Neural cell (in vitro differentiated cells): ENCODE results near the gene ELN. TPM values are rescaled to one million over a fixed set of nuclear protein-coding genes. Genes with fewer than 3 reads are reported as not detected.

Experiments used
- H2AFZ ChIP-seq: fragments of 200-600, 300-800 bp; sonication (generic), shearing (Covaris generic); 2 replicates; pipeline ENCODE4 v1.6.0; 2014; ENCODE audit warnings: low read depth, mild to moderate bottlenecking, antibody characterized with exemption, low read length, moderate library complexity
- H3F3A ChIP-seq: fragments of 200-600 bp; shearing (Covaris generic); 2 replicates; pipeline ENCODE4 v1.6.1; 2016; ENCODE audit warnings: mild to moderate bottlenecking, moderate library complexity, mixed read lengths, antibody characterized with exemption, low read length; ENCODE audit not compliant: insufficient read depth, poor library complexity, severe bottlenecking
- H3K27ac ChIP-seq: fragments of 200-600, 300-800 bp; sonication (generic), shearing (Covaris generic); 2 replicates; pipeline ENCODE4 v1.5.1; 2014; ENCODE audit warnings: mild to moderate bottlenecking, low read length, moderate library complexity
- H3K27me3 ChIP-seq: fragments of 300-800, 200-600 bp; sonication (generic), shearing (Covaris generic); 2 replicates; pipeline ENCODE4 v1.6.0; 2014; ENCODE audit warnings: mild to moderate bottlenecking, low read depth, low read length, moderate library complexity; ENCODE audit not compliant: insufficient read depth
- H3K36me3 ChIP-seq: fragments of 300-800, 200-600 bp; sonication (generic), shearing (Covaris generic); 2 replicates; pipeline ENCODE4 v1.5.1; 2014; ENCODE audit warnings: mild to moderate bottlenecking, antibody characterized with exemption, low read length, moderate library complexity; ENCODE audit not compliant: insufficient read depth
- H3K4me2 ChIP-seq: fragments of 300-800, 200-600 bp; sonication (generic), shearing (Covaris generic); 2 replicates; pipeline ENCODE4 v1.6.0; 2014; ENCODE audit warnings: mild to moderate bottlenecking, low read length
- H3K4me3 ChIP-seq: fragments of 300-800, 200-600 bp; sonication (generic), shearing (Covaris generic); 2 replicates; pipeline ENCODE4 v1.5.1; 2014; ENCODE audit warnings: mild to moderate bottlenecking, low read length, moderate library complexity
- H3K79me2 ChIP-seq: fragments of 200-600 bp; shearing (Covaris generic); replicated peaks from 2 replicates; pipeline ENCODE4 v1.6.0; 2014; ENCODE audit warnings: mild to moderate bottlenecking, low read length, moderate library complexity; ENCODE audit not compliant: insufficient read depth
- H3K9ac ChIP-seq: fragments of 300-800, 200-600 bp; sonication (generic), shearing (Covaris generic); 2 replicates; pipeline ENCODE4 v1.6.1; 2016; ENCODE audit warnings: mild to moderate bottlenecking, low read length, mixed read lengths
- H3K9me2 ChIP-seq: fragments of 200-600 bp; shearing (Covaris generic); 2 replicates; pipeline ENCODE4 v1.6.1; 2016; ENCODE audit warnings: mild to moderate bottlenecking, low read length, mixed read lengths; ENCODE audit not compliant: insufficient read depth
- H3K9me3 ChIP-seq: fragments of 200-600, 300-800 bp; sonication (generic), shearing (Covaris generic); 2 replicates; pipeline ENCODE4 v1.6.1; 2016; ENCODE audit warnings: mild to moderate bottlenecking, mixed run types, low read length, moderate library complexity, mixed read lengths
- H4K20me1 ChIP-seq: fragments of 200-600 bp; shearing (Covaris generic); 2 replicates; pipeline ENCODE4 v1.6.1; 2016; ENCODE audit warnings: mild to moderate bottlenecking, mixed run types; ENCODE audit not compliant: insufficient read depth
- CTCF ChIP-seq: fragments of 450-650 bp; IDR thresholded peaks from 2 replicates; pipeline ENCODE4 v1.5.1; 2014; ENCODE audit warnings: antibody characterized with exemption, mild to moderate bottlenecking, moderate library complexity; ENCODE audit not compliant: poor library complexity, severe bottlenecking
- EP300 ChIP-seq: fragments of 450-650 bp; conservative IDR thresholded peaks from 2 replicates; pipeline ENCODE4 v1.6.1; 2014; ENCODE audit warnings: antibody characterized with exemption, mild to moderate bottlenecking, moderate library complexity; ENCODE audit not compliant: poor library complexity, severe bottlenecking
- EZH2 ChIP-seq: fragments of 200-600, 300-800 bp; shearing (Covaris generic), sonication (generic); IDR thresholded peaks from 2 replicates; pipeline ENCODE4 v1.6.1; 2014; ENCODE audit warnings: antibody characterized with exemption, low read length, borderline replicate concordance, mild to moderate bottlenecking; ENCODE audit not compliant: insufficient read depth, poor library complexity, severe bottlenecking
- MXI1 ChIP-seq: fragments of 450-650 bp; conservative IDR thresholded peaks from 2 replicates; pipeline ENCODE4 v1.6.1; 2014; ENCODE audit warnings: antibody characterized with exemption, mild to moderate bottlenecking; ENCODE audit not compliant: poor library complexity, severe bottlenecking
- POLR2AphosphoS5 ChIP-seq: IDR thresholded peaks from 2 replicates; pipeline ENCODE4 v1.6.1; 2012
- RAD21 ChIP-seq: fragments of 450-650 bp; conservative IDR thresholded peaks from 2 replicates; pipeline ENCODE4 v1.6.1; 2014; ENCODE audit warnings: antibody characterized with exemption, mild to moderate bottlenecking, moderate library complexity
- SMC3 ChIP-seq: fragments of 450-650 bp; conservative IDR thresholded peaks from 2 replicates; pipeline ENCODE4 v1.6.1; 2014; ENCODE audit warnings: antibody characterized with exemption, mild to moderate bottlenecking, moderate library complexity; ENCODE audit not compliant: poor library complexity
- TAF1 ChIP-seq: IDR thresholded peaks from 2 replicates; pipeline ENCODE4 v1.6.1; 2012; ENCODE audit warnings: low read depth
- polyA plus RNA-seq: library from polyadenylated mRNA; depleted of rRNA; stranded (reverse); fragments of >200 nt; gene quantifications from 2 replicates; pipeline ENCODE4 v1.2.3, GENCODE V29; 2014
- TF ChIP-seq, protein P1 (sequence below): IDR thresholded peaks from 2 replicates; pipeline ENCODE4 v1.6.1; 2012; ENCODE audit warnings: borderline replicate concordance

ELN gene
- polyA plus RNA-seq, 1 donor from 2014 or later, result not detected

GRCh38 chr7:74000489-74001149, 27.4 kb upstream of the ELN start:
- H3F3A ChIP-seq, result no peaks in the 10 kb centered on the region
- H3K79me2 ChIP-seq, result no peaks in the 10 kb centered on the region
- no peak overlapping the region for H2AFZ ChIP-seq
- no peak overlapping the region for H3K27ac ChIP-seq
- H3K36me3 ChIP-seq, result no peaks in the 10 kb centered on the region
- no peaks in the 10 kb centered on the region for H3K9me3 ChIP-seq
- H3K9me2 ChIP-seq, result no peaks in the 10 kb centered on the region
- H3K4me3 ChIP-seq, result no peak overlapping the region
- no peak overlapping the region for H3K9ac ChIP-seq
- H4K20me1 ChIP-seq, result no peaks in the 10 kb centered on the region
- no peak overlapping the region for H3K4me2 ChIP-seq
- no peak for TF ChIP-seq EP300
- TF ChIP-seq POLR2AphosphoS5, result no peak
- no peak for TF ChIP-seq SMC3
- no peak for TF ChIP-seq RAD21
- no peak for TF ChIP-seq EZH2
- TF ChIP-seq, protein P1, sequence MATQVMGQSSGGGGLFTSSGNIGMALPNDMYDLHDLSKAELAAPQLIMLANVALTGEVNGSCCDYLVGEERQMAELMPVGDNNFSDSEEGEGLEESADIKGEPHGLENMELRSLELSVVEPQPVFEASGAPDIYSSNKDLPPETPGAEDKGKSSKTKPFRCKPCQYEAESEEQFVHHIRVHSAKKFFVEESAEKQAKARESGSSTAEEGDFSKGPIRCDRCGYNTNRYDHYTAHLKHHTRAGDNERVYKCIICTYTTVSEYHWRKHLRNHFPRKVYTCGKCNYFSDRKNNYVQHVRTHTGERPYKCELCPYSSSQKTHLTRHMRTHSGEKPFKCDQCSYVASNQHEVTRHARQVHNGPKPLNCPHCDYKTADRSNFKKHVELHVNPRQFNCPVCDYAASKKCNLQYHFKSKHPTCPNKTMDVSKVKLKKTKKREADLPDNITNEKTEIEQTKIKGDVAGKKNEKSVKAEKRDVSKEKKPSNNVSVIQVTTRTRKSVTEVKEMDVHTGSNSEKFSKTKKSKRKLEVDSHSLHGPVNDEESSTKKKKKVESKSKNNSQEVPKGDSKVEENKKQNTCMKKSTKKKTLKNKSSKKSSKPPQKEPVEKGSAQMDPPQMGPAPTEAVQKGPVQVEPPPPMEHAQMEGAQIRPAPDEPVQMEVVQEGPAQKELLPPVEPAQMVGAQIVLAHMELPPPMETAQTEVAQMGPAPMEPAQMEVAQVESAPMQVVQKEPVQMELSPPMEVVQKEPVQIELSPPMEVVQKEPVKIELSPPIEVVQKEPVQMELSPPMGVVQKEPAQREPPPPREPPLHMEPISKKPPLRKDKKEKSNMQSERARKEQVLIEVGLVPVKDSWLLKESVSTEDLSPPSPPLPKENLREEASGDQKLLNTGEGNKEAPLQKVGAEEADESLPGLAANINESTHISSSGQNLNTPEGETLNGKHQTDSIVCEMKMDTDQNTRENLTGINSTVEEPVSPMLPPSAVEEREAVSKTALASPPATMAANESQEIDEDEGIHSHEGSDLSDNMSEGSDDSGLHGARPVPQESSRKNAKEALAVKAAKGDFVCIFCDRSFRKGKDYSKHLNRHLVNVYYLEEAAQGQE, result no peak
- no peak for TF ChIP-seq MXI1
- TF ChIP-seq CTCF, result no peak
- no peak for TF ChIP-seq TAF1
- no peaks in the 10 kb centered on the region for H3K27me3 ChIP-seq

- Histone ChIP-seq H3K4me2 (no peak overlapping the region), H3K4me3 (no peak overlapping the region), H3K27me3 (no peaks in the 10 kb centered on the region), H3K79me2 (no peaks in the 10 kb centered on the region), H3K9ac (no peak overlapping the region), H3K36me3 (no peaks in the 10 kb centered on the region), H4K20me1 (no peaks in the 10 kb centered on the region), H3K9me2 (no peaks in the 10 kb centered on the region), H3F3A (no peaks in the 10 kb centered on the region), H2AFZ (no peak overlapping the region), H3K9me3 (no peaks in the 10 kb centered on the region), H3K27ac (no peak overlapping the region)
- TF ChIP-seq EZH2 (no peak), EP300 (no peak), TAF1 (no peak), POLR2AphosphoS5 (no peak), RAD21 (no peak), MXI1 (no peak), CTCF (no peak), SMC3 (no peak)
- TF ChIP-seq, protein P1, result no peak
Measured at GRCh38 chr7:74001150-74001494, 26.9 kb upstream of the ELN start.
